Transverse colon (tissue), 4 donors: ENCODE measurements around the gene SMIM28.

Source experiments
- CTCF ChIP-seq, 5 experiments: fragments of 200-600 bp in 3 of 5; fragments of 450-650 bp in 2 of 5; sonication (generic) in 3 of 5; IDR thresholded peaks; 1 replicate in 2 of 5; 2 replicates in 3 of 5; pipeline ENCODE4 v1.5.1; 2016 to 2017; ENCODE audit warnings: antibody characterized with exemption in 5 of 5, inconsistent platforms in 3 of 5, mild to moderate bottlenecking in 2 of 5, moderate library complexity in 1 of 5
- EP300 ChIP-seq: sonication (generic); formaldehyde crosslinking; IDR thresholded peaks from one replicate; pipeline ENCODE4 v1.6.1; 2017; ENCODE audit warnings: antibody characterized with exemption, low read depth
- POLR2A ChIP-seq: fragments of 450-650 bp; IDR thresholded peaks from one replicate; pipeline ENCODE4 v1.6.1; 2016; ENCODE audit warnings: antibody characterized with exemption, mild to moderate bottlenecking, moderate library complexity
- POLR2AphosphoS5 ChIP-seq, 3 donors: sonication (generic); formaldehyde crosslinking; IDR thresholded peaks; one replicate each; pipeline ENCODE4 v1.6.1; 2016; ENCODE audit warnings: antibody characterized with exemption in 3 of 3

GRCh38 chr6:138427701-138428100 is 50.0 kb downstream of the SMIM28 start:
- TF ChIP-seq POLR2AphosphoS5 (IDR thresholded peaks at IDR 0.05) (no peak), CTCF (IDR thresholded peaks at IDR 0.05) (no peak), EP300 (no peak), POLR2A (no peak)
